HG02588 (cell line): ENCODE data around the gene PALD1.

Experiments
- ATAC-seq: cut with Tn5 transposase; IDR thresholded peaks from one replicate; pipeline ENCODE4 v1.9.1; 2021; ENCODE audit warnings: mild to moderate bottlenecking, moderate library complexity; ENCODE audit not compliant: unreplicated experiment

The PALD1 gene

GRCh38 chr10:70504521-70505358 lies 26.2 kb downstream of the PALD1 start:
- ATAC-seq: no peak

GRCh38 chr10:70505908-70506307 lies 27.3 kb downstream of the PALD1 start:
- ATAC-seq: no peak

GRCh38 chr10:70507966-70508365 lies 29.4 kb downstream of the PALD1 start:
- ATAC-seq: no peak

GRCh38 chr10:70508912-70509756 lies 30.6 kb downstream of the PALD1 start:
- no peak for ATAC-seq

GRCh38 chr10:70509757-70510147 lies 31.2 kb downstream of the PALD1 start:
- ATAC-seq: no peak

- ATAC-seq: no peak
Measured at GRCh38 chr10:70510453-70510852, 31.9 kb downstream of the PALD1 start.

- ATAC-seq: no peak
Measured at GRCh38 chr10:70510904-70511303, 32.3 kb downstream of the PALD1 start.

GRCh38 chr10:70512149-70512639 lies 33.6 kb downstream of the PALD1 start:
- ATAC-seq: no peak

- ATAC-seq: peak; percentile 98
Measured at GRCh38 chr10:70513848-70514309, 35.3 kb downstream of the PALD1 start.

GRCh38 chr10:70514591-70514990 lies 36.0 kb downstream of the PALD1 start:
- no peak for ATAC-seq

GRCh38 chr10:70515035-70515667 lies 36.6 kb downstream of the PALD1 start:
- no peak for ATAC-seq

- no peak for ATAC-seq
Measured at GRCh38 chr10:70518695-70519094, 40.1 kb downstream of the PALD1 start.

- no peak for ATAC-seq
Measured at GRCh38 chr10:70523057-70523456, 44.5 kb downstream of the PALD1 start.

GRCh38 chr10:70523549-70523948 lies 45.0 kb downstream of the PALD1 start:
- ATAC-seq: no peak

GRCh38 chr10:70528314-70528713 lies 49.7 kb downstream of the PALD1 start:
- ATAC-seq: no peak

GRCh38 chr10:70528741-70529362 lies 50.3 kb downstream of the PALD1 start:
- no peak for ATAC-seq

GRCh38 chr10:70529848-70530247 lies 51.3 kb downstream of the PALD1 start:
- no peak for ATAC-seq

GRCh38 chr10:70530315-70530714 lies 51.7 kb downstream of the PALD1 start:
- ATAC-seq: no peak

- no peak for ATAC-seq
Measured at GRCh38 chr10:70532554-70533188, 54.1 kb downstream of the PALD1 start.

GRCh38 chr10:70533189-70533558 lies 54.6 kb downstream of the PALD1 start:
- no peak for ATAC-seq
